Smooth muscle cell (in vitro differentiated cells): Measurements from ENCODE around the gene CACNA1D. TPM values are rescaled to one million over a fixed set of nuclear protein-coding genes. Genes with fewer than 3 reads are reported as not detected.

Experiments
- DNase-seq: peaks from one replicate; lab custom pipeline; 2025; ENCODE audit not compliant: unreplicated experiment; lab: John Stamatoyannopoulos, UW
- H2AFZ ChIP-seq: fragments of 200-600 bp; sonication (generic); 2 replicates; pipeline ENCODE4 v1.6.0; 2016; ENCODE audit warnings: antibody characterized with exemption, low read depth, mild to moderate bottlenecking
- H3F3A ChIP-seq: fragments of 200-600 bp; sonication (generic); 2 replicates; pipeline ENCODE4 v1.6.0; 2017; ENCODE audit warnings: antibody characterized with exemption, low read depth
- H3K27ac ChIP-seq: fragments of 200-600 bp; sonication (generic); 2 replicates; pipeline ENCODE4 v1.5.1; 2016; ENCODE audit warnings: low read depth, mild to moderate bottlenecking
- H3K27me3 ChIP-seq: fragments of 200-600 bp; sonication (generic); 2 replicates; pipeline ENCODE4 v1.6.1; 2016; ENCODE audit warnings: low read depth, mild to moderate bottlenecking
- H3K36me3 ChIP-seq: fragments of 200-600 bp; sonication (generic); 2 replicates; pipeline ENCODE4 v1.5.1; 2016; ENCODE audit warnings: low read depth
- H3K4me1 ChIP-seq: fragments of 200-600 bp; sonication (generic); 2 replicates; pipeline ENCODE4 v1.5.1; 2016; ENCODE audit warnings: low read depth
- H3K4me2 ChIP-seq: fragments of 200-600 bp; sonication (generic); 2 replicates; pipeline ENCODE4 v1.6.0; 2016; ENCODE audit warnings: mild to moderate bottlenecking
- H3K4me3 ChIP-seq: fragments of 200-600 bp; sonication (generic); 2 replicates; pipeline ENCODE4 v1.5.1; 2016; ENCODE audit warnings: mild to moderate bottlenecking
- H3K79me2 ChIP-seq: fragments of 200-600 bp; sonication (generic); 2 replicates; pipeline ENCODE4 v1.6.0; 2016; ENCODE audit warnings: low read depth, mild to moderate bottlenecking
- H3K9ac ChIP-seq: fragments of 200-600 bp; sonication (generic); 2 replicates; pipeline ENCODE4 v1.6.0; 2016; ENCODE audit warnings: low read depth
- H3K9me3 ChIP-seq: fragments of 200-600 bp; sonication (generic); replicated peaks from 2 replicates; pipeline ENCODE4 v1.5.1; 2016; ENCODE audit warnings: low read depth
- H4K20me1 ChIP-seq: fragments of 200-600 bp; sonication (generic); 2 replicates; pipeline ENCODE4 v1.6.0; 2016; ENCODE audit warnings: low read depth
- CTCF ChIP-seq: fragments of 200-600 bp; sonication (generic); IDR thresholded peaks from 2 replicates; pipeline ENCODE4 v1.5.1; 2017; ENCODE audit warnings: borderline replicate concordance, mild to moderate bottlenecking, antibody characterized with exemption; ENCODE audit not compliant: insufficient read depth, poor library complexity, severe bottlenecking
- WGBS: methylation state at CpG from one replicate; pipeline ENCODE4 v1.1.7; 2016; ENCODE audit warnings: low lambda C conversion rate; 5-methylcytosine and 5-hydroxymethylcytosine counted together
- polyA plus RNA-seq: library from polyadenylated mRNA; unstranded; fragments of >200 nt; fragmentation: Nextera tagmentation; extraction: Ambion mirVana; gene quantifications from 2 replicates; pipeline ENCODE4 v1.2.1, GENCODE V29; 2016
- total RNA-seq: library from RNA; depleted of rRNA; stranded (reverse); fragments of >200 nt; gene quantifications from 2 replicates; pipeline ENCODE4 v1.2.3, GENCODE V29; 2014

The CACNA1D gene
- total and polyA plus RNA-seq, 2 experiments from 2014 or later, result 0.63 to 1.4 TPM

DNA sequence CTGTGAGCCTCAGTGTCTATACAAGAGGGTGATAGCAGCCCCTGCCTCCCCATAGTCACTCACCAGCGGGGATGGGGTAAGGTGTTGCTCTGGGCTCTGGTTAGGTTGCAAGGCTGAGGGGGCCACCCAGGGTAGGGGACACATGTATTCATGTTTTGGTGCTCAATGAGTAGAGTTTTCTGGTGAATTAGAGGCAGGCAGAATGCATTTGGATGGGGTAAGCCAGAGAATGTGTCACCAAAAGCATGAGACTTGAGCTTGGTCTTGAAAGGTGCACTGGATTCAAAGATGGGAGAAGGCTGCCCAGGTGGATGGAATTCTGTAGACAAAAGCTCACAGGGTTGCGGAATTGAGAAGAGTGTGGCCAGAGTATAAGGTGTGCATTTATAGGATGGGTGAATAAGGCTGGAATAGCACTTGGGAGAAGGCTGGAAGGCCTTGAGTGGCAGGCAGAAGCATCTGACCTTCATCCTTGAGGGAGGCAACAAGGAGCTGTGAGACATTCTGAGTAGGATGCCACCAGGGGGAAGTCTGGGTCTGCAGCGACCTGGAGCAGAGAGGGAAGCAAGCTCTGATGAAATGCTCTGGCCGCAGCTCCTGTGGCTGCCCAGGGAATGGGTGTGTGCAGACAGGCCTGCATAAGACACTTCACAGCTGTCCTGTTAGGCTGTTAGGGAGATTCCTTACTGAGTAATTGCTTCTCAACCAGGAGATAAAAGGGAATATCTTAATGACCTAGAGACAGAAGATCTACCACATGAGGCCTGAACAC is 202.2 kb downstream of the CACNA1D start:
- H3K9ac ChIP-seq, result no peak overlapping the region
- no peak for TF ChIP-seq CTCF
- DNase-seq, result no peak
- H3K27me3 ChIP-seq, result peaks cover 55% of the 10 kb centered on the region
- no peaks in the 10 kb centered on the region for H3K4me1 ChIP-seq
- H3K4me2 ChIP-seq, result no peak overlapping the region
- no peak overlapping the region for H3K4me3 ChIP-seq
- no peak overlapping the region for H3K27ac ChIP-seq
- H4K20me1 ChIP-seq, result no peaks in the 10 kb centered on the region
- no peaks in the 10 kb centered on the region for H3F3A ChIP-seq
- H3K79me2 ChIP-seq, result no peaks in the 10 kb centered on the region
- H3K9me3 ChIP-seq, result no peaks in the 10 kb centered on the region
- no peak overlapping the region for H2AFZ ChIP-seq
- 66% methylated on average over 4 of the region's 4 CpGs for WGBS
- H3K36me3 ChIP-seq, result no peaks in the 10 kb centered on the region

DNA sequence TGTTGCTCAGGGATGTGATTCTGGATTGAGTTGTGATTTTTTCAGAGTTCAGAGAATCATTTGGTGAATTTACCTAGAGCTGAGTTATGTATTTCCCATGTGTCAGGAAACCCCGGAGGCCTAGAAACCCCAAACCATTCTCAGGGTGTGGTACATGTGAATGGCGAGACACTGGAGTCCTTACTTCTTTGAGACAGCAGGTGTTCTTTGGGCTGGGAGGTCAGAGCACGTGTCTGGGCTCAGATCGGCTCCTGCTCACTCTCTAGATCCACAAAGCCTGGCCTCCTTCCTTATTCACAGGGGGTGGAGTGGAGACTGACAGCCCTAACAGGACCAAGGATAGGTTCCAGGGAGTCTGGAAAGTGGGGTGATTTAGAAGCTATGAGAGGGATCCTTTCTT is 206.0 kb downstream of the CACNA1D start:
- H3K27ac ChIP-seq, result no peak overlapping the region
- peaks cover 30% of the 10 kb centered on the region for H3K27me3 ChIP-seq
- no peak for TF ChIP-seq CTCF
- no peak for DNase-seq
- H3K9ac ChIP-seq, result no peak overlapping the region
- H3K4me2 ChIP-seq, result no peak overlapping the region
- H3K79me2 ChIP-seq, result no peaks in the 10 kb centered on the region
- no peaks in the 10 kb centered on the region for H3F3A ChIP-seq
- no peak overlapping the region for H2AFZ ChIP-seq
- WGBS, result 85% methylated on average over 4 of the region's 4 CpGs
- no peak overlapping the region for H3K4me3 ChIP-seq
- no peaks in the 10 kb centered on the region for H3K9me3 ChIP-seq
- peaks cover 7% of the 10 kb centered on the region for H3K4me1 ChIP-seq
- no peaks in the 10 kb centered on the region for H4K20me1 ChIP-seq
- no peaks in the 10 kb centered on the region for H3K36me3 ChIP-seq

DNA sequence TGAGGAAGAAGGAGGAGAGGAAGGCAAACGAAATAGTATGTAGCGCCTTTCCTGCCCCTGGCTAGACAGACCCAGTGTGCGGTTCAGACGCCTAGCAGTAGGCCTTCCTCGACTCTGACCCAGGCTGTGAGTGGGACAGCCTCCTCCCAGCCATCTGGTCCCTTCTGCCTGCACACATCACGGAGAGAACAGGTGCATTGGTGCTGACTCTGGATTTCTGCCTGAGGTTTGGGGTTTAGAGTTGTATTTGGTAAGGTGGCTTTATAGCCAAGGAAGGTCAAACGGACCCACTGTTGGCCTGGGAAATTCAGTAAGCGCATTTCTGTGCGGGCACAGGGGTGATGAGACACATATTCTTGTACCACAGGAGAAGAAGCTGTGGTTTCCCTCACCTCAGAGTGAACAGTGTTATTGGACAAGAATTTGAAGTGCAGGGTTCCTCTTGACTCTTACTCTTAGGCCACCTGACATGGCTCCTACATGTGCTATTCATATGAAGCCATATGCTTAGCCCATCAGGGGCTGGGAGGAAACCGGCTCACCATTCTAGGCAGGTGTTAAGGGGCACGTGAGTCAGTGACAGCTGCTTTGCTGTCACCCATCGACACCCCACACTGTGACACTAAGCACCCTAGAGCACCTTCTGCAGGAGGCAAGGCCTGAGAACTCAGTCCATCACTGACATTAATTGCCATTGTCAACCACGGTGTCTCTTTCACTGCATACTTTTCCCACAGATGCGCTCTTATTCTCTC is 208.5 kb downstream of the CACNA1D start:
- no peak for TF ChIP-seq CTCF
- Histone ChIP-seq H3K79me2 (no peaks in the 10 kb centered on the region), H3K27me3 (peaks cover 24% of the 10 kb centered on the region), H3K4me3 (no peak overlapping the region), H3K4me2 (no peak overlapping the region), H3K9me3 (no peaks in the 10 kb centered on the region), H3F3A (no peaks in the 10 kb centered on the region), H3K4me1 (peaks cover 11% of the 10 kb centered on the region), H3K36me3 (no peaks in the 10 kb centered on the region), H3K27ac (no peak overlapping the region), H2AFZ (no peak overlapping the region), H4K20me1 (no peaks in the 10 kb centered on the region), H3K9ac (no peak overlapping the region)
- WGBS, result 91% methylated on average over 14 of the region's 14 CpGs
- no peak for DNase-seq
